GM10248 (cell line): ENCODE results near the gene GPR156.
"Not testable (repeated sequence)": the region's sequence is repeated elsewhere in the genome, so short reads cannot be mapped to it uniquely, and the experiment has no call there.

Source experiments
- CTCF ChIA-PET: fragments of 300-600 bp; sonication (Branson Sonifier 250); formaldehyde crosslinking; extraction: SDS; loops from one replicate; lab custom pipeline; 2021; ENCODE audit warnings: antibody characterized with exemption; lab: Yijun Ruan, JAX
- POLR2A ChIA-PET: fragments of 350-650 bp; sonication (Branson Sonifier 250); formaldehyde crosslinking; extraction: SDS; loops from one replicate; lab custom pipeline; 2020; ENCODE audit warnings: antibody characterized with exemption; lab: Yijun Ruan, JAX
- DNase-seq: peaks from one replicate; pipeline ENCODE4 v3.0.0; 2012; ENCODE audit errors: extremely low spot score
- CTCF ChIP-seq: IDR thresholded peaks from 2 replicates; pipeline ENCODE4 v1.5.1; 2012; ENCODE audit warnings: mild to moderate bottlenecking, low read depth; ENCODE audit errors: extremely low read depth, missing control alignments, control extremely low read depth

GPR156 gene

GRCh38 chr3:120284747-120285507 is at the start of gene GPR156:
Gene GPR156 (minus strand): TSS chr3:120285222. CDS start chr3:120244098, 41,124 bp downstream.
- no peak for TF ChIP-seq CTCF
- POLR2A ChIA-PET: no interaction called here
- CTCF ChIA-PET: interaction anchor here (1.1 to 1.4 kb wide), 2 partner anchors 12 to 41 kb away, joined by 3 read pairs; no protein-coding TSS in a partner anchor
- DNase-seq: peak; percentile 22

DNA sequence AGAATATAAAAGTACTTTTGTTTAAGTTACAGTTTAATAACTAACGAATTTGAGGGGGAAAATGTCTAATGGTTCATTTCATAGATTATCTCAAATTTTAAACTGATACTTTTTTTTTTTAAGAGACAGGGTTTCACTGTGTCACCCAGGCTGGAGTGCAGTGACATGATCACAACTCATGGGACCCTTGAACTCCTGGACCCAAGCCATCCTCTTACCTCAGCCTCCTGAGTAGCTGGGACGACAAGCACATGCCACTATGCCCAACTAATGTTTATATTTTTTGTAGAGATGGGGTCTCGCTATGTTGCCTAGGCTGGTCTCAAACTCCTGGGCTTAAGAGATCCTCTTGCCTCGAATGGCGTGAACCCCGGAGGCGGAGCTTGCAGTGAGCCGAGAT is 47.6 kb upstream of the GPR156 start:
- POLR2A ChIA-PET: no interaction called here
- CTCF ChIA-PET: interaction anchor here (1.5 to 1.7 kb wide), 3 partner anchors 11 to 21 kb away, joined by 3 to 7 read pairs (median 4); partner anchors contain the start of gene LRRC58
- DNase-seq: no peak
- no peak for TF ChIP-seq CTCF

- no peak for TF ChIP-seq CTCF
- no peak for DNase-seq
- ChIA-PET CTCF (interaction anchor here (0.9 to 2.0 kb wide), 4 partner anchors 14 to 87 kb away, joined by 3 to 8 read pairs (median 4); partner anchors contain the start of gene LRRC58), POLR2A (no interaction called here)
Observed at GRCh38 chr3:120331076-120331475, 46.1 kb upstream of the GPR156 start.

DNA sequence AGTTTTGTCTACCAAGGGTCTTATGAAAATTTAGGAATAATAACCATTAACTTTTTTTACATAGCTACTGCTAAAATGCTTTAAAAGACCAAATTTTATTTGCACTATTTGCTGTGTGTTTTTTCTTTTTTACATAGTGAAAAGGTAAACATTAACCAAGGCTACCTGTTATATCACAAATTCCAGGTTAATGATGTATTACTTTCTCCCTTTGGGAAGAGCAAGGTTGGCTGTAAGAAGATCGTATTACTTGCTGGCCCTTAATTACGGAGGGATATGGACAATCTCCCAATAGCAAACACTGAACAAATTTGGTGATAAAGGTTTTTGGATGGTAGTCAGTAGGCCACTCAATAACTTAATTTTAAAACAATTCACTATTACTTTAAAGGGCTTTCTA is 41.8 kb upstream of the GPR156 start:
- DNase-seq: no peak
- TF ChIP-seq CTCF: no peak
- CTCF ChIA-PET: interaction anchor here (0.9 kb wide), 1 partner anchor 9 kb away, joined by 3 read pairs; no protein-coding TSS in a partner anchor
- POLR2A ChIA-PET: no interaction called here

- ChIA-PET CTCF (no interaction called here), POLR2A (no interaction called here)
- no peak for TF ChIP-seq CTCF
- no peak for DNase-seq
Observed at GRCh38 chr3:120324190-120324589, 39.2 kb upstream of the GPR156 start.

DNA sequence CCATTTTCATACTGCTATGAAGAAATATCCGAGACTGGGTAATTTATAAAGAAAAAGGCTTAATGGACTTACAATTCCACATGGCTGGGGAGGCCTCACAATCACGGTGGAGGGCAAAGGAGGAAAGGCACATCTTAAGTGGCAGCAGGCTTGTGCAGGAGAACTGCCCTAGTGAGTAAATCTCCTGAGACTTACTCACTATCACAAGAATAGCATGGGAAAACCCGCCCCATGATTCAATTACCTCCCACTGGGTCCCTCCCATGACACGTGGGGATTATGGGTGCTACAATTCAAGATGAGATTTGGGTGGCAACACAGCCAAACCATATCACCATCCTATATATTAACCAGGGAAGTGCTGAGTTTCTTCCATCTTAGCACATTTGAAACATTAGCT is 38.7 kb upstream of the GPR156 start:
- CTCF ChIA-PET, DNase-seq, POLR2A ChIA-PET: not testable (repeated sequence)
